Measurements from ENCODE around the gene FAXC. TPM values are rescaled to one million over a fixed set of nuclear protein-coding genes. Genes with fewer than 3 reads are reported as not detected.

FAXC gene
- total and polyA plus RNA-seq, 2 donors (not counting 3 experiments of a cell fraction or from before 2014, with no cell fraction given) = 3.4 to 3.6 TPM

DNA sequence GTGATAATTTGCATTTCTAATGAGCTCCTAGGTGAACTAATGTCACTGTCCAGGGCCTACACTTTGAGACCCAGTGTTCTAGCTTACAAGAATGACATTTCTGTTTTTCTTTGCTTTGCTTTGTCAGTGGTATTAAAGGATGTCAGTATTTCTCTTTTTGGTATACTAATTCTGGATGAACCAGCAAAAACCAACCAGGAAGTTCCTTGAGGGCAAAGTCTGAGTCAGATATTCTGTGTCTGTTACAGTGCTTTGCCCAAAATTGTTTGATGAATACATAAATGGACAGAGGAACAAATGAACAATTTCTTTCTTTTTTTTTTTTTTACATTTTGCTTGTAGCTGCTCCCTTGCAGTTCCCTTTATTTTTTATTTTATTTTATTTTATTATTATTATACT, 29.2 kb upstream of the FAXC start:
- dilution Hi-C loops (cut with MboI; ENCODE audit: extremely low pct_ligation_motif_present, low sequenced_read_pairs) = no loop called here
- CTCF ChIA-PET = interaction anchor here (0.9 to 1.0 kb wide), 2 partner anchors 10 to 49 kb away, joined by 3 to 5 read pairs; no protein-coding TSS in a partner anchor
- no peak overlapping the region for H3K4me3 ChIP-seq (replicated peaks in 1 of 3; ENCODE audit: insufficient read depth in 1 of 3, low read depth in 1 of 3, low read length in 3 of 3)

More for the DNA sequence above, 29.2 kb upstream of the FAXC start:
- H3K9ac ChIP-seq (replicated peaks; ENCODE audit: extremely low read depth, insufficient read depth, low read length) = no peak overlapping the region
- H3K9me3 ChIP-seq (replicated peaks; ENCODE audit: control insufficient read depth, insufficient read depth, low read length) = no peaks in the 10 kb centered on the region
- intact Hi-C loops (cut with micrococcal nuclease) = no loop called here
- no peak for FAIRE-seq
- H3K27ac ChIP-seq (ENCODE audit: insufficient read depth, low read depth, low read length) = no peak overlapping the region
- no peaks in the 10 kb centered on the region for H3K79me2 ChIP-seq (ENCODE audit: control insufficient read depth, insufficient read depth, low read length)
- no peaks in the 10 kb centered on the region for H3K27me3 ChIP-seq (ENCODE audit: control insufficient read depth in 2 of 2, insufficient read depth in 2 of 2, low read length in 2 of 2)
- no peaks in the 10 kb centered on the region for H3K4me1 ChIP-seq (ENCODE audit: control insufficient read depth, extremely low read depth, insufficient read depth, low read length)
- no peak overlapping the region for H3K4me2 ChIP-seq (ENCODE audit: insufficient read depth, low read length)
- no peaks in the 10 kb centered on the region for H4K20me1 ChIP-seq (replicated peaks; ENCODE audit: control insufficient read depth, extremely low read depth, insufficient read depth, low read length)
- DNase-seq (ENCODE audit: low read depth, low spot score) = no peak
- POLR2A ChIA-PET = interaction anchor here (0.7 kb wide), 1 partner anchor 15 kb away, joined by 3 read pairs; the partner anchor contains the start of gene COQ3
- TF ChIP-seq POLR2A (IDR thresholded peaks at IDR 0.05; ENCODE audit: low read depth, low read length) (no peak), MYC (IDR thresholded peaks at IDR 0.05; ENCODE audit: low read depth, low read length) (no peak), GATA2 (IDR thresholded peaks at IDR 0.05; ENCODE audit: insufficient read depth, insufficient read length, low read depth, low read length) (no peak), JUN (IDR thresholded peaks at IDR 0.05; ENCODE audit: borderline replicate concordance, insufficient read depth, insufficient read length, low read depth) (no peak), POLR2AphosphoS5 (IDR thresholded peaks at IDR 0.05; ENCODE audit: insufficient read depth, low read depth, low read length) (no peak), FOS (IDR thresholded peaks at IDR 0.05; ENCODE audit: borderline replicate concordance, insufficient read depth, low read length) (no peak), EZH2 (IDR thresholded peaks at IDR 0.05; ENCODE audit: borderline replicate concordance, low read depth, low read length, severe bottlenecking) (no peak)
- TF ChIP-seq, protein P1, sequence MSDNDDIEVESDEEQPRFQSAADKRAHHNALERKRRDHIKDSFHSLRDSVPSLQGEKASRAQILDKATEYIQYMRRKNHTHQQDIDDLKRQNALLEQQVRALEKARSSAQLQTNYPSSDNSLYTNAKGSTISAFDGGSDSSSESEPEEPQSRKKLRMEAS (IDR thresholded peaks at IDR 0.05; ENCODE audit: insufficient read depth, insufficient read length) = no peak
- TF ChIP-seq, protein P2, sequence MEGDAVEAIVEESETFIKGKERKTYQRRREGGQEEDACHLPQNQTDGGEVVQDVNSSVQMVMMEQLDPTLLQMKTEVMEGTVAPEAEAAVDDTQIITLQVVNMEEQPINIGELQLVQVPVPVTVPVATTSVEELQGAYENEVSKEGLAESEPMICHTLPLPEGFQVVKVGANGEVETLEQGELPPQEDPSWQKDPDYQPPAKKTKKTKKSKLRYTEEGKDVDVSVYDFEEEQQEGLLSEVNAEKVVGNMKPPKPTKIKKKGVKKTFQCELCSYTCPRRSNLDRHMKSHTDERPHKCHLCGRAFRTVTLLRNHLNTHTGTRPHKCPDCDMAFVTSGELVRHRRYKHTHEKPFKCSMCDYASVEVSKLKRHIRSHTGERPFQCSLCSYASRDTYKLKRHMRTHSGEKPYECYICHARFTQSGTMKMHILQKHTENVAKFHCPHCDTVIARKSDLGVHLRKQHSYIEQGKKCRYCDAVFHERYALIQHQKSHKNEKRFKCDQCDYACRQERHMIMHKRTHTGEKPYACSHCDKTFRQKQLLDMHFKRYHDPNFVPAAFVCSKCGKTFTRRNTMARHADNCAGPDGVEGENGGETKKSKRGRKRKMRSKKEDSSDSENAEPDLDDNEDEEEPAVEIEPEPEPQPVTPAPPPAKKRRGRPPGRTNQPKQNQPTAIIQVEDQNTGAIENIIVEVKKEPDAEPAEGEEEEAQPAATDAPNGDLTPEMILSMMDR (IDR thresholded peaks at IDR 0.05; ENCODE audit: extremely low read depth in 1 of 2, insufficient read depth in 1 of 2, low read depth in 1 of 2, low read length in 2 of 2) = no peak
- BruUV-seq (replicated peaks) = no TSS peak
- H3K9me1 ChIP-seq (replicated peaks; ENCODE audit: control insufficient read depth, extremely low read depth, insufficient read depth, low read length) = no peaks in the 10 kb centered on the region
- no peaks in the 10 kb centered on the region for H3K36me3 ChIP-seq (ENCODE audit: control insufficient read depth in 2 of 2, extremely low read depth in 1 of 2, insufficient read depth in 2 of 2, low read length in 2 of 2)
- no peak overlapping the region for H2AFZ ChIP-seq (ENCODE audit: low read depth, low read length)

Measured in endothelial cell of umbilical vein (primary cell).